ENCODE data around the gene REL.
"Not testable (repeated sequence)": the region's sequence is repeated elsewhere in the genome, so short reads cannot be mapped to it uniquely, and the experiment has no call there.

Gene REL

DNA sequence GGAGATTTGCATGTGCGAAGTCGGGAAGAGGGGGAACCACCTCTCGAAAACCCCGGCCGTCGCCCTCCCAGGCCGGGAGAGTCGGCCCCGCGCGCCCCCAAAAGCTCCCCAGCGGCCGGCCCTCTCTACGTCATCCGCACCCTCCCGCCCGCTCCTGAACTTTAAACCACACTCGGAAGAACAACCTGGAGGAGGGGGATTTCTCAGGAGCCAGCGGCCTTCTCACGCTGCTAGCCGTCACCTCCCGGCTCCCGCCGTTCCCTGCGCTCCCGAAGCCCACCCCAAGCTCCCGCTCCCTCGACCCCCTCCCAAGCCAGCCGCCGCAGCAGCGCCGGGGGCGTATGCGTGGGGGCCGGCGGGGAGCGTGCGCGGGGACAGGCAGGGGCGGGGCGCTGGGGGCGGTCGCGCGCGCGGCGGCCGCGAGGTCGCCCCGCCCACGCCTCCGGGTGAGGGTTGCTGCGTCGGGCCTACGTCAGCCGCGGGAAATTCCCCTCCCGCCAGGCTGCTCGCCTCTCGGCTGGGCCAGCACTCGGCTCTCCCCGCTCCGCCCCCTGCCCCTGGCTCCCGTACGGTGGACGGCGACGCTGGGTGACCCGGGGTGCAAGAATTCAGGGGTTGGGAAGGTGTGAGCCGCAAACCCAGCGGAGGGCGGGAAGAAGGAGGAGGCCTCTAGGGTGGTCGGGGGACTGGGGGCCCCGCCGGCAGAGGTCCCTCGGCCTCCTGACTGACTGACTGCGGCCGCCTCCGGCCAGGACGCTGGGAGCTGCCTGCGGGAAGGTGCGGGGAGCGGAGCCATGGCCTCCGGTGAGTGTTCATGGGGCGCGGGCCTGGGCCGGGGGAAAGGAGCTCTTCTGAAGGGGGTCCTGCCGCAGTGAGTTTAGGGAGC lies at the start of gene REL:
TSS of gene REL (plus strand) at position 528 of the 886 bp plus-strand sequence. CDS start at position 795, 267 bp downstream.
- peak; percentile 94 for DNase-seq

DNA sequence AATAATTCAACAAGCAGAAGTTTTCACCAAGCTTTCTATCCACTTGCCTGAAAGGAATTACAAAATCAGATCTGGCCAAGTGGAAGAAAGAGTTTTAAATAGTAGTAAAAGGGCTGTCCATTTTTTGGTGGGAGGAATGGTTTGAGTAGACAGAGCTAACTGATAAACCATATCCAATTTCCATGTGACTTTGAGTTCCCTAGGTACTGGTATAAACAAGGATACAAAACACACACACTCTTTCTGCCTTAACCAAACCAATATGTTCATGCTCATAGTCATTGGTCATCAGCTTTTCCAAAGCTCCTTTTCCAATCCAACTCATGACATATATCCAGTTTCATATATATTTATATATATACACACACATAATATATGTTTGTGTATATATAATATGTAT lies 49.5 kb upstream of the REL start:
- no peak for DNase-seq

DNA sequence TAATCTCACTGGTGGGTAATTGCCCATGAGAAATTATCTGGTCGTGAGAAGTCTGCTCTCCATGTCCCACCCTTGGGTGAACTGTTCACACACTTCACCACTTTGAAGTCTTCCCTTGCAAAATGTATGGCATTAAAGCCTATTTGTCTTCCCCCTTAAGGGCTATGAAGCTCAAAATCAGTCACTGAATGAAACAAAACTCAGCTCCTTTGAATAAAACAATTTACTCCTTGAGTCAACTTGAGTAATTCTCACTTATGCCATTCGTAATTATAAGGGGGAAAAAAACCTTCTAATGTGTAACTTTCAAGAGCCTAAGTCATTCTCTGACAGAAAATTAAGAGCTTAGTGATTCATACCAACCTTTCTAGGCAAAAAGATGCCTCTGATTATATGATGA lies 48.8 kb upstream of the REL start:
- DNase-seq = no peak

DNA sequence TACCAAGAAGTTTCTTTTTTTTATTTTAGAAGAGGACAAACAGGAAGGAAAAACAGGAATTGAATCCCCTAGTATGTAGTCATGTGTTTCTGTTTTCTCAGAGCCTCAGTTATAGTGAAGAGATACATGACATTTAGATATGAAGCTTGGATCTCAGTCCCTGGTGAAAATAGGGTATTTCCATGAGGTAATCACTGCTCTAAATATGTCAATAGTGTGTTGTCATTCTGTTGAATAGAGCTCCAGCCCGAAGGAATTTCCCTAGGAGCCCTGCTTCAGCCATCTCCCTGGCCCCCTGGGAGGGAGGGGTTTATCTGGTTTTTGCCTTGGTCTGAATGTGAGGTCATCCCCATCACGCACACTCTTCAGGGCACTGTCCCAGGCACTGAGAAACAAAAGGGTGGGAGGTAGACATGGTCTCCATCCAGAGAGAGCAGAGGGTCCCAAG lies 47.1 kb upstream of the REL start:
- peak; percentile 6 for DNase-seq

DNA sequence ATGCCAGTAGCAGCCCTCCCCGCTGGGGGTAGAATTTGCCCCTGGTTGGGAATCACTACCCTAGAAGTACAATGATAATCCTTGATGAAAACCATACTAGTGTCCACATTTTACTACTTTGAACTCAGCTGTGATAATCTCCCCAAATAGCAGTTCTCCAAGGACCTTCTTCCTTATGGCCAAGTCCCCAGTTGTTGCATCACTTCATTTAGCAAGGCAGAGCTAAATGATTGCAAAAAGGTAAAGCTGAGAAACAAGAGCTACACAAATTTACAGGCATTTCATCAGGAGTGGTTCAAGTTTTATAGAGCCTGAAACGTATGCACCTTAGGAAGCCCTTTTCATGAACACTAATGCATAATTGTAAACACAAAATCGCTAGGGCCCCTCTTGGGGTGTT lies 44.9 kb upstream of the REL start:
- DNase-seq = no peak

DNA sequence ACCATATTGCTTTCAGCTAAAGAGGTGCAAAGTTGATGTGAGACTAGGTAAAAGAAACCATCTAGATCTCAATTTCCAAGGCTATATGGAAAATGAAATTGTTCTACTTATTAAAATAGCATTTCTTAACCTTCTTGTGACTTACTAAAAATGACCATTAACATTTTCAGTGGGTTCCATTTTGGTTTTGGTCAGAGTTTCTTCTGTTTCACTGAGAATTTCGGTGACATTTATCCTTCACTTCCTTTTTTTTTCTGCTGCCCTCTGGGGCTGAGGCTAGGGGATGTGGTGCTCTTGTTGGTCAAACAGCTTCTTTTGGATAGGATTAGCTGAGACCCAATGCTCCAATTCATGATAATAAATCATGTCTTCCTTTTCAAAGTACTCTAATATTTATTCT lies 44.3 kb upstream of the REL start:
- DNase-seq = no peak

DNA sequence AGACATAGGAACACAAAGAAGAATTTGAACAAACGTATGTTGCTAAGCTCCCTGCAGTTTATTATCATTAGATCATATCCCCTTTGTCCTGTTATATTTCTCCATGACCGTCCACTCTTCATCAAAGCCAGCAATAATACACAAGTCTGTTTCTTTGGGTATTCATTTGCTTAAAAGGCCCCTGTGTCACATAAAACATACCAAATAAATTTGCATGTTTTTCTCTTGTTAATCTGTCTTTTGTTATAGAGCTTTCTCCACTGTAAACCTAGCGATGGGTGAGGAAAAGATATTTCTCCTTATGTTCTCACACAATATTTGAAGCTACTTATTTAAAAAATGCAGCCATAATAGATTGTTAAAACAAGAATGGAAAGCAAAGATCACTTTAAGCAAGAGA lies 42.9 kb upstream of the REL start:
- no peak for DNase-seq

DNA sequence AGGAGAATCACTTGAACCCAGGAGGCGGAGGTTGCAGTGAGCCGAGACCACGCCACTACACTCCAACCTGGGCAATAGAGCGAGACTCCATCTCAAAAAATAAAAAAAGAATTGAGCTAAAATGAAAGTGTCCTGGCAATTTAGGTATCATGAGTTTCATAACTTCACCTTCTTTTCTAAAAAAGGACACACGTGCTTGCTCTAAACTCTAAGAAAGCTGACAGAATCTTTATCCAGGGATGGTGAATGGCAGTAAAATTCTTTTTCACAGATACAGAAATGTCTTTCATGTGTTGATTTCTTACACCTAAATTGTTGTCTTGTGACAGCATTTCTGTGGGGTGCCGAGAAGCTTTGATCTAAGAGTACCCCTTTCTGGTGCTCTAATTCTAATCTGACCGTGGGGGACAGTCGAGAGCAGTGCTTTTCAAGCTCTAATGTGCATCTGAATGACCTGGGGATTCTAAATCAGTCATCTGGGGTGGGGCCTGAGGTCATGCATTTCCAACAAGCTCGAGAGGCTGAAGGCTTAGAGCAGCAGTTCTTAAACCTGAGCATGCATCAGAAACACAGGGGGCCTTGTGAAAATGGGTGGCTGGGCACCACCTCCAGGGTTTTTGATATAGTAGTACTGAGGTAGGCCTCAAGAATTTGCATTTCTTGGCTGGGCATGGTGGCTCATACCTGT lies 42.1 kb upstream of the REL start:
- DNase-seq = no peak

DNA sequence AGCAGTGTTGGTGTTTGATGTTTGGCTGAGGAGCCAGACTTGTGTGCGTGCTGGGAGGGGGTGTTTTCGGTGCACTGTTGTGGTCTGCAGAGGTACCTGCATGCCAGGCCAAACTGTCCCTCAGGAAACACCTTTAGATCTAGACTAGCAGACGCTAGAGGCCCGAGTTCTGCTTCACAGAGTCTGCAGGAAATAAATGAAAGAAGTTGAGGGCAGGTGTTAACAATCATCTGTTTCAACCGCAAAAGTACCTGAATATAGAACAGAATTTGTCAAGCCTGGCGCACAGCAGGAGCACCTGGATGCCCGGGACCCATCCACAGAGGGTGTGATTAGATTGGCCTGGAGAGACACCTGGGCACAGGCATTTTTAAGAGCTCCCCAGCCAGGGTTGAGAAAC lies 40.5 kb upstream of the REL start:
- no peak for DNase-seq

DNA sequence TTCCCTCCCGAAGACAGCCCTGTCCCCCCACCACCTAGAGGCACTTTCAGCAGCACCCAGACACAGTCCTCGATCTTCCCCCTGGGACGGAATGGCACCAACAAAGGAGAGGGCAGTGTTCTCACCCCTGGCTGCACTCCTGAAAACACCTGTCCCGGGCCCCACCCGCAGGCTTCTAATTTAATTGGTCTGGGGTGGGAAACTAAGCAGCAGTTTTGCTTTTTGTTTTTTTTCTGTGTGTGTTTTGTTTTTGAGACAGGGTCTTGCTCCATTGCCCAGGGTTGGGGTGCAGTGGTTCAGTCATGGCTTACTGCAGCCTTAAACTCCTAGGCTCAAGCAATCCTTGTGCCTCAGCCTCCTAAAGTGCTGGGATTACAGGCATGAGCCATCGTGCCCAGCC lies 38.4 kb upstream of the REL start:
- no peak for DNase-seq

DNA sequence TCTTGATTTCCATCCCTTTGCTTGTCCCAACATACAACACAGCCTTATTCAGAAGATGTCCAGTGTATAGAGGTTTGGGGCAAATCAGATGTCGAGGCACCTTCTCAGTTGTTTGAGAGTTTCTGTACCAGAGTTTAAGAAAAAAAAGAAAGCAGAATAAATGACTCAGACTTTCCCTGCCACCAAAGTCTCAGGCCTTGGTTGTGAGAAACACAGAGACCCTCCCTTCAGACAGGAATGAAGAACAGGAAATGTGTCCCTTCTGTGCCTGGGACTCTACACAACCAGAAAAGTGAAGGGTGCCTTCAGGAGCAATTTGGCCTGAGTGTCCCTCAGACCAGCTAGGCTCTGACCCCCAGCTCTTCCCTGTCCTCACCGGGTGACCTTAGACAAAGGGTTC lies 37.3 kb upstream of the REL start:
- DNase-seq = no peak

DNA sequence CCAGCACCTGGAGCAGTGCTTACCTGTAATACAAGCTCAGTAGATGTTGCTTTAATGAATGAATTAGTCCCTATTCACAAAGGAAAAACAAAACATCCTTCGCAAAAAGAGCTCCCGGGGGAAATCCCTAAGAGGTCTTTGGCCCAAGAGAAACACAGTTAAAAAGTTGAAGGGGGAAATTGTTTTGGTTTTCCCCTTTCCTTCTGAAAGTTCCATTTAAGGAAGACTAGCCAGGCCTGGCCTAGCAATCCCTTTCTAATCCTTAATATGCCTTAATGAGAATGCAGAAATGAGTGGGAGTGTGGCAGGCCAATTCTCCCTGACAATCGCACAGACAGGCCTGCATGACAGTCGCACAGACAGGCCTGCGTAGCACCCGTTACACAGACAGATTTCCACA lies 33.5 kb upstream of the REL start:
- DNase-seq = no peak

DNA sequence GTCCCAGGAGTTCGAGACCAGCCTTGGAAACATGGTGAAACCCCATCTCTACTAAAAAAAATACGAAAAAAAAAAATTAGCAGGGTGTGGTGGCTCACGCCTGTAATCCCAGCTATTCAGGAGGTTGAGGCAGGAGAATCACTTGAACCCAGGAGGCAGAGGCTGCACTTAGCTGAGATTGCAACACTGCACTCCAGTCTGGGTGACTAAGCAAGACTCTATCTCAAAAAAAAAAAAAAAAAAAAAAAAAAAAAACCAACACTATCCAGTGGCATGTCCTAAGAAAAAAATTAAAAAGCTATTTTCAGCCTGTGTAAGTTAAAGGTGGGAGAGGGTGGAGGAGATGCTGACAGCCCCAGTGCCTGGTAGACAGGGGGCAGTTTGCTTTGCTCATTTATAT lies 32.2 kb upstream of the REL start:
- no peak for DNase-seq

DNA sequence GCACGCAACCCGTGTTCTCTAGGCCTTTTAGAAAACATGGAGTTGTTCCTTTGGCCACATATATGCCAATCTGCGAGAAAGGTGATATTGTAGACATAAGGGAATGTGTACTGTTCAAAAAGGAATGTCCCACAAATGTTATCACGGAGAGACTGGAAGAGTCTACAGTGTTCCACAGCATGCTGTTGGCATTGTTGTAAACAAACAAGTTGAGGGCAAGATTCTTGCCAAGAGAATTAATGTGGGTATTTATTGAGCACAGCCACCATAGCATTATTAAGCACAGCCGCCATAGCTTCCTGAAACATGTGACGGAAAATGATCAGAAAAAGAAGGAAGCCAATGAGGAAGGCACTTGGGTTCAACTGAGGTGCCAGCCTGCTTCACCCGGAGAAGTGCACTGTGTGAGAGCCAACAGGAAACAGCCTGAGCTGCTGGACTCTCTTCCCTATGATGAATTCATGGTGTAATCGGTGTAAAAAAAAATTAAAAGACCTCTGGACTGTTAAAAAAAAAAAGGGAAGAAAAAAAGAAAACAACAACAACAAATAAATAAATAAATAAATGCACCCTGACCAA lies 29.0 kb upstream of the REL start:
- no peak for DNase-seq

DNA sequence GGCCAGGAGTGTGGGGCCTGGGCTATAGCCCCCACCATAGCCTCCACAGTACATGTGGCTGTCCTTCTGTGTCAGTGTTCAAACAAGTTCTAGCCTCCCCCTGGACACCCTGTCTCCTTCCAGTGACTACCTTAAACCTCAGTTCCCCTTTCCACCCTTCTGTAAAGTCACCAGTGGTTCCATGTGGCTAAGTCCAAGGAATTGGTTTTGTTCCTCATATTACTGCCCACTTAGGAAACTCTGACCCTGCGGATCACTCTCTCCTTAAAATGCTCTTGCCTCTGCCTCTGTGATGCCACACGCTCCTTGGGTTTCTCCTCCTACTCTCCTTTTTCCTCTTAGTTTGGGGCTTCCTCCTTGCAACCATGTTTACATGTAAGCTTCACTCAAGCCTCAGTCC lies 27.8 kb upstream of the REL start:
- DNase-seq = no peak

DNA sequence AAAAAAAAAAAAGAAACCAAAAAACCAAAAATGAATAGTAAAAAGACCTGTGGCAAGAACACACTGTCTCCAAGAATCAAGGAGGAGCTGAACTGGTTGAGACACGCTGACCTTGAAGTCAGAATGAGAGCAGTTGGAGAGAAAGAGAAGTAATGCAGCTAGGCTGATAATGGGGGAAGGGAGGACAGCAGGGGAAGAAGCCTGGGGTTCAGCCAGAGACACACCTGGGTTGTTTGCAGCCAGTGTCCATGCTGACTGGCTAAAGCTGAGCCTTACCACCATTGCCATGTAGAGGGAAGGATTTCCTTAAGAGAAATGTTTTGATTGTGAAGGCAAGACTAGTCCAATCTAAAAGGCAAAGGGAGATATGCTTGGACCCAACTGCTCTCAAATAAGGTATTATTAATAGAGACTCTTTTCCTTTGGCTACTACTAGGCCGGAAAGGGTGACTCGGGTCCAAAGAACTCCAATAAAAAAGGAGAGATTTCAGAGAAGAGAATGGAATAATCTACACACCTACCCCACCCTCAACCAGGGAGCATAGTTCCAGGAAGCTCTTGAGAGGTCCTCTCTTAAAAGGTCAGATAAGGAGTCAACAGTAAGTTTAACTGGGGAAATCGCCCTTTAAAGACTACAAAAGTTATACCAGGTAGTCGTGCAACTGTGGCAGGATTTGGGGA lies 25.2 kb upstream of the REL start:
- DNase-seq = no peak

DNA sequence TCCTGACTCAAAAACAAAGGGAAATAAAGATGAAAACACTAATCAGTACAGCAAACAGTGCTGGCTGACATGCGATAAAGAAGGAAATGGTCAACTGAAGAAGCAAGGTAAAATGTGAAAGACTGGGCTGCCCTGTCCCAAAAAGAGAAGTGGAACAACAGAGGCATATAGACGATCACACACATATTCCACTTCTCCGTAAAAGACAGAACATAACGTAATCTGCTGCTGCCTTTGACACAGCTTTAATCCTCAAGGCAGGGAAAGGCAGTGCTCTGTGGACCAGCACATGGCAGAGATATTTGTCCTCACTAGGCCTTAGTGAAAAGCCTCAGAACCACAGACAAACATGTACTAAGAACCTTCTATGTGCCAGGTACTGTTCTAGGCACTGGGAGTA lies 24.3 kb upstream of the REL start:
- no peak for DNase-seq

DNA sequence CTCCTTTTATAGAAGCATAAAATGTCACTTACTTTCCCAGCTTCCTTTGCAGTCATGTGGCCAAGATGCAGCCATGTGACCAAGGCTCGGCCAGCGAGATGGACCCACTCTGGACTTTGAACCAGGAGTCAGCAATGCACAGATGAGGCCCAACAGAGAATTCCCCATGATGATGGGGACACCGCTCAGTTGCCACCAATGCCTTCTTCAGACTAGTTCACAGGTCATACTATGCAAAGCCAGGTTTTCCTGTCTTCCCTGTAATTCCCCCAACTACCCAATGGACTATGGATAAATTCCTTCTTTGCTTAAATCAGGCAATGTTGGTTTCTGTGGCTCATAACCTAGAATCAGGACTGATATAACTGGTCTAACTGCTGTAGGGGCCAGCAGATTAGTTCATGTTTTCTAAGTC lies 22.5 kb upstream of the REL start:
- DNase-seq = no peak

DNA sequence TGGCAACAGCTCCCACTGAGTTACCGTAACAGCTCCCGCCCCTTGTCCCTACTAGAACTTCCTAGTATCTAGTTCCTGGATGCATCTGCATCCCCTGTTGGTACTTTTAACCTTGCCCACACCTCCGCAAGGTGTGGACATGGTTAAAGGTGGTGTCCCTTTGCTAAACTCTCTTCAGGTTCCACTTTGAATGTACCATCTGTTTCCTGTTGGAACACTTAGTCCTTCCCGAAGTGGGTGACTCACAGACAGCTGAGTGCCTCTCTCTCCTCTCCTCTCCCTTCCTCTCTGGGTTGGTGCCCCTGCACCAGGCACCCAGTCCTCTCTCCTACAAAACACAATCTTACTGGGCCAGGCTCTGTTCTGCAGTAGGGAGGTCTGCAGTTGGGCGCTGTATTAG lies 19.6 kb upstream of the REL start:
- DNase-seq = no peak

DNA sequence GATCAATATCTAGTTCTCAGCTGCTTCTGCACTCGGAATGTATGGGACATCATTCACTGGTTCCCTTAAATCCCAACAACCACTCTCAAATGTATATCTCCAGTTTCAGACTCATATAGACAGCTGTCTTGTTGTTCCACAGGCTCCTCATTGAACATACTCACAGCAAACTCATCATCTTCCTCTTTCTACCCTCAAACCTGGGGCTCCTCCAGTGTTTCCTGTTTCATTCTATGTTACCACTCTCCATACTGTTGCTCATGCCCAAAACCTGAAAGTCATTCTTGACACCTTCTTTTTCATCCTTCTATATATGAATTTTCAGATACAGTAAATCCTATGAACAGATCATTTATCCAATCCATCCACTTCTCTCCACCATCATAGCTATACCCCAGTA lies 18.7 kb upstream of the REL start:
- no peak for DNase-seq

DNA sequence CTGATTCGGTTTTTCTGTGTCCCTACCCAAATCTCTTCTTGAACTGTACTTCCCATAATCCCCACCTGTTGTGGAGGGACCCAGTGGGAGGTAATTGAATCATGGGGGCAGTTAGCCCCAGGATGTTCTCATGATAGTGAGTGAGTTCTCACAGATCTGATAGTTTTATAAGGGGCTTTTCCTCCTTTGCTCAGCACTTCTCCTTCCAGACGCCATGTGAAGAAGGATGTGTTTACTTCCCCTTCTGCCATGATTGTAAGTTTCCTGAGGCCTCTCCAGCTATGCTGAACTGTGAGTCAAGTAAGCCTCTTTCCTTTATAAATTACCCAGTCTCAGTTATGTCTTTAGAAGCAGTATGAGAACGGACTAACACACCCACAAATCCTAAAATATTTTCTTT lies 16.0 kb upstream of the REL start:
- DNase-seq = not testable (repeated sequence)

DNA sequence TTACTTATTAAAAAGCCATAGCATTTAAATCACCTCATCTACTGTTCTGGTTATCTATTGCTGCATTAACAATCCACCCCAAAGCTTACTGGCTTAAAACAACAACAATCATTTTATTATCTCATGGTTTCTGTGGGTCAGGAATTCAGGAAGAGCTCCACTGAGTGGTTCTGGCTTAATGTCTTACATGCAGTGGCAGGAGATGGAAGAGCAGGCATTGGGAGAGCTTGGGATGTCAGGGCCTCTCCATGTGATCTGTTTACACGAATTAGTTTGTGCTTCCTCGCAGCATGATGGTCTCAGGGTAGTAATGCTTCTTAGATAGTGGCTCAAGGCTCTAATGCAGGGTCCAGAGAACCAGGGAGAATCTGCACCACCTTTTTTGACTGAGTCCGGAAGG lies 14.4 kb upstream of the REL start:
- DNase-seq = no peak

DNA sequence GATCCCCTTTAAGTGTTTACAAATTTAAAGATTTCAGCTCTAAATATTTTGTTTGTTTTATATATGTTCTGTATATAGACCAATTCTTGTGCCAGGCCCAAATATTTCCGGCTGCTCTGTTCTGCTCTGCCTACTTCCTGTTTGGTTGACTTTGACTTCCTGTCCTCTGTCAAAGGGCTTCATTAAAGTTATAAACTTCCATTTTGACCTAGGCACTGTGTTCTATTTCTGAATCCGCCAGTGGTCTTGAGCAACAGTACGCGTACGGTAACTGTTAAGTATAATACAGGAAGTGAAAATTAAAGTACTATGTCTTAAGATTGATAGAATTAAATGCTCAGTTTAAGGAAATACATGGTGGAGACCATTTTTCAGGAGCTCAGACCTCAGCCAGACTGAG lies 13.5 kb upstream of the REL start:
- DNase-seq = no peak

Data from eye (tissue), 1 donor.